Measurements from ENCODE around the gene CCDC85C. TPM values are rescaled to one million over a fixed set of nuclear protein-coding genes. Genes with fewer than 3 reads are reported as not detected.

The CCDC85C gene
- total RNA-seq, 1 experiment from 2014 or later, result 35.8 TPM

- ATAC-seq, result no peak
- H3K4me3 Mint-ChIP-seq, result no peak overlapping the region
- TF ChIP-seq, protein P1, sequence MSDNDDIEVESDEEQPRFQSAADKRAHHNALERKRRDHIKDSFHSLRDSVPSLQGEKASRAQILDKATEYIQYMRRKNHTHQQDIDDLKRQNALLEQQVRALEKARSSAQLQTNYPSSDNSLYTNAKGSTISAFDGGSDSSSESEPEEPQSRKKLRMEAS (CRISPR knock-in tag; IDR thresholded peaks at IDR 0.05), result no peak
- TF ChIP-seq SMAD3 (CRISPR knock-in tag; IDR thresholded peaks at IDR 0.05; ENCODE audit: borderline replicate concordance) (no peak), ELF4 (CRISPR knock-in tag; IDR thresholded peaks at IDR 0.05; ENCODE audit: low read depth) (no peak), TP53 (CRISPR knock-in tag; IDR thresholded peaks at IDR 0.05) (no peak), GRHL2 (CRISPR knock-in tag; IDR thresholded peaks at IDR 0.05; ENCODE audit: insufficient replicate concordance, severe bottlenecking) (no peak), MXD4 (CRISPR knock-in tag; IDR thresholded peaks at IDR 0.05; ENCODE audit: borderline replicate concordance) (no peak), ZSCAN18 (CRISPR knock-in tag; IDR thresholded peaks at IDR 0.05) (no peak), CREB1 (CRISPR knock-in tag; IDR thresholded peaks at IDR 0.05) (no peak), ZNF138 (CRISPR knock-in tag; conservative IDR thresholded peaks at IDR 0.05) (no peak), SOX15 (CRISPR knock-in tag; IDR thresholded peaks at IDR 0.05) (no peak), FOXP1 (CRISPR knock-in tag; IDR thresholded peaks at IDR 0.05; ENCODE audit: borderline replicate concordance) (no peak), CBFB (CRISPR knock-in tag; IDR thresholded peaks at IDR 0.05; ENCODE audit: low read depth) (no peak), ZNF425 (CRISPR knock-in tag; conservative IDR thresholded peaks at IDR 0.05) (no peak), MLX (CRISPR knock-in tag; IDR thresholded peaks at IDR 0.05) (no peak)
- TF ChIP-seq, protein P2, sequence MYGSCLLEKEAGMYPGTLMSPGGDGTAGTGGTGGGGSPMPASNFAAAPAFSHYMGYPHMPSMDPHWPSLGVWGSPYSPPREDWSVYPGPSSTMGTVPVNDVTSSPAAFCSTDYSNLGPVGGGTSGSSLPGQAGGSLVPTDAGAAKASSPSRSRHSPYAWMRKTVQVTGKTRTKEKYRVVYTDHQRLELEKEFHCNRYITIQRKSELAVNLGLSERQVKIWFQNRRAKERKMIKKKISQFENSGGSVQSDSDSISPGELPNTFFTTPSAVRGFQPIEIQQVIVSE (CRISPR knock-in tag; IDR thresholded peaks at IDR 0.05; ENCODE audit: borderline replicate concordance), result no peak
- TF ChIP-seq, protein P3, sequence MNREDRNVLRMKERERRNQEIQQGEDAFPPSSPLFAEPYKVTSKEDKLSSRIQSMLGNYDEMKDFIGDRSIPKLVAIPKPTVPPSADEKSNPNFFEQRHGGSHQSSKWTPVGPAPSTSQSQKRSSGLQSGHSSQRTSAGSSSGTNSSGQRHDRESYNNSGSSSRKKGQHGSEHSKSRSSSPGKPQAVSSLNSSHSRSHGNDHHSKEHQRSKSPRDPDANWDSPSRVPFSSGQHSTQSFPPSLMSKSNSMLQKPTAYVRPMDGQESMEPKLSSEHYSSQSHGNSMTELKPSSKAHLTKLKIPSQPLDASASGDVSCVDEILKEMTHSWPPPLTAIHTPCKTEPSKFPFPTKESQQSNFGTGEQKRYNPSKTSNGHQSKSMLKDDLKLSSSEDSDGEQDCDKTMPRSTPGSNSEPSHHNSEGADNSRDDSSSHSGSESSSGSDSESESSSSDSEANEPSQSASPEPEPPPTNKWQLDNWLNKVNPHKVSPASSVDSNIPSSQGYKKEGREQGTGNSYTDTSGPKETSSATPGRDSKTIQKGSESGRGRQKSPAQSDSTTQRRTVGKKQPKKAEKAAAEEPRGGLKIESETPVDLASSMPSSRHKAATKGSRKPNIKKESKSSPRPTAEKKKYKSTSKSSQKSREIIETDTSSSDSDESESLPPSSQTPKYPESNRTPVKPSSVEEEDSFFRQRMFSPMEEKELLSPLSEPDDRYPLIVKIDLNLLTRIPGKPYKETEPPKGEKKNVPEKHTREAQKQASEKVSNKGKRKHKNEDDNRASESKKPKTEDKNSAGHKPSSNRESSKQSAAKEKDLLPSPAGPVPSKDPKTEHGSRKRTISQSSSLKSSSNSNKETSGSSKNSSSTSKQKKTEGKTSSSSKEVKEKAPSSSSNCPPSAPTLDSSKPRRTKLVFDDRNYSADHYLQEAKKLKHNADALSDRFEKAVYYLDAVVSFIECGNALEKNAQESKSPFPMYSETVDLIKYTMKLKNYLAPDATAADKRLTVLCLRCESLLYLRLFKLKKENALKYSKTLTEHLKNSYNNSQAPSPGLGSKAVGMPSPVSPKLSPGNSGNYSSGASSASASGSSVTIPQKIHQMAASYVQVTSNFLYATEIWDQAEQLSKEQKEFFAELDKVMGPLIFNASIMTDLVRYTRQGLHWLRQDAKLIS (CRISPR knock-in tag; IDR thresholded peaks at IDR 0.05; ENCODE audit: borderline replicate concordance), result no peak
- no peaks in the 10 kb centered on the region for H3K27me3 Mint-ChIP-seq (ENCODE audit: low read depth)
- H3K27ac Mint-ChIP-seq, result no peak overlapping the region
- peaks cover 31% of the 10 kb centered on the region for H3K36me3 Mint-ChIP-seq
- no peaks in the 10 kb centered on the region for H3K9me3 Mint-ChIP-seq
- peaks cover 14% of the 10 kb centered on the region for H3K4me1 Mint-ChIP-seq
- no peak for DNase-seq (ENCODE audit: low spot score)
- ChIA-PET CTCF (interaction anchor here (0.7 to 1.0 kb wide), 2 partner anchors 83 to 123 kb away, joined by 3 to 5 read pairs; no protein-coding TSS in a partner anchor), POLR2A (interaction anchor here (1.1 kb wide), 1 partner anchor 38 kb away, joined by 3 read pairs; no protein-coding TSS in a partner anchor)
Measured at GRCh38 chr14:99511421-99512109, 92.4 kb downstream of the CCDC85C start.
